SKM-1 (cell line): ENCODE results near the gene CHST8.

Experiments used
- DNase-seq: peaks from one replicate; lab custom pipeline; 2025; ENCODE audit not compliant: unreplicated experiment; lab: John Stamatoyannopoulos, UW

CHST8 gene

DNA sequence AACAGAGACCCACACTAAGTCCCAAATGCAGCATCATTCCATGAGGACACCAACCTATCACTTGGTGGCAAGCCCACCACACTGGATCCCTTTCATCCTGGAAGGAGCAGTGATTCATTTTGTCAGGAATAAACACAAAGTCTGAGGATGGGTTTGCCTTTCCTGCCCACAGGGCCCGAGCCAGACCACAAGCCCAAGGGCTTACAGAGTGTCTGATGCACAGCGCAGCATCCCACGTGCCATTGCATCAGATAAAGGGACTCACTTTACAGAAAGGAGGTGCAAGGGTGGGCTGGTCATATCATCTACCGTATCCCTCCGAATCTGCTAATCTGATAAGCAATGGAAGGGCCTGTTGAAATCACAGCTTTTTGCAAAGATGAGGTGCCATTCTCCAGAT lies 162.7 kb downstream of the CHST8 start:
- no peak for DNase-seq

DNA sequence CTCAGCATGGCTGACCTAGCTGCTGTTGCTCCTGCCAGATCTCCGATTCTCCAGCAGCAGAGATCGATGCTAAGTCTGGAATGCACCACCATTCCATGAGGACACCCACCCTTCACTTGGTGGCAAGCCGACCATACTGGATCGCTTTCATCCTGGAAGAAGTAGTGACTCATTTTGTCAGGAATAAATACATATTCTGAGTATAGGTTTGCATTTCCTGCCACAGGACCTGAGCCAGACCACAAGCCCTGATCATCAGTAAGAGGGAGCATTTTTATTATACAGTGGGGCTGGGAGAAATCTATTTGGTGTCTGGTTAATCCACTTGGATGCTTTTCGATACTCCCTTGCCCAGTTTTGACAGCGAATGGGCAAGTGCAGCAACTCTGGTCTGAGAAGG lies 164.0 kb downstream of the CHST8 start:
- DNase-seq, result no peak

GRCh38 chr19:33788676-33789075 lies 166.9 kb downstream of the CHST8 start:
- DNase-seq, result no peak

DNA sequence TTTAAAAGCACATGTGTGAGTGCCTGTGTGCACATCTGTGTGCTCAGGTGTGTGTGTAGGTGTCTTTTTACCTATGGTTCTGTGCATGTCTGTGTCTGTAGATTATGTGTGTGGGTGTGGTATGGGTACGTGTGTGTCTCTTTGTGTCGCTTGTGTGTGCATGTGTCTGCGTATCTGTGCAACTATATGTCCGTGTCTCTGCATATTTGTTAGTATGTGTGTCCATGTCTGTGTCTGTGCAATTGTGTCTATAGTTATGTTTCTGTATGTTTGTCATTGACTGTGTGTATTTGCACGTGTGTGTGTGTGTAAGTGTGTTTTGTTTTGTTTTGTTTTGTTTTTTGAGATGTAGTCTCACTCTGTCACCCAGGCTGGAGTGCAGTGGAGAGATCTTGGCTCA lies 167.6 kb downstream of the CHST8 start:
- no peak for DNase-seq

DNA sequence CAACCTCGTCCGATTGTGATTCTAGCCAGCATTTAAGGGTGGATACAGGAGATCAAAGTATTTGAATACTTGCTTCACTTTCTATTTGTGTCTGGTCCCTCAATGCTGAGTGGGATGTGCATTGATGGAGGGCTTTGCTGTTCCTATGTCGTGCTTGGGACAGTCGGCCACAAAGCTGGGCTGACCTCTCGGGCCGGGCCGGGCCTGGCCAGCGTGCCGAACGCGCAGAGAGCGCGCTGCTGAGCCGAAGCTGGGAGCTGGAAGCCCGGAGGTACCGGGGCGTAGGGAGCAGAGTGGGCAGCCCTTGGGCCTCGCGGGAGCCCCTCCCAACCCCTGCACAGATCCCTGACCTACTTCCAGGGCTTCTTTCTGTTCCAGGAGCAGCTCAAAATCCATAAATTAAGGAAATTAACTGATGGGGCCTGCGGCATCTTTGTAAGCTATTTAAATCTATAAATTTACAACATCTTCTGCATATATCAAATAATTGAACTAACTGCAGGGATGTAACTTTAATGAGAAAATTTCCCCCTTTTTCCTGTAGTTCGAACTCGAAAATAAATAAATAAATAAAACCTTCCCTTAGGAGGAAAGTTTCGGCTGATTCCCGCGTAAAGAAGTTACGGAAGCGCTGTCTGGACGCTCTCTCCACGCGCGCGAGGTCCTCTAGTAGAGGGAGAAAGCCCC lies 173.1 kb downstream of the CHST8 start:
- DNase-seq, result no peak

- peak; percentile 67 for DNase-seq
Measured at GRCh38 chr19:33795370-33796163, 173.8 kb downstream of the CHST8 start.

DNA sequence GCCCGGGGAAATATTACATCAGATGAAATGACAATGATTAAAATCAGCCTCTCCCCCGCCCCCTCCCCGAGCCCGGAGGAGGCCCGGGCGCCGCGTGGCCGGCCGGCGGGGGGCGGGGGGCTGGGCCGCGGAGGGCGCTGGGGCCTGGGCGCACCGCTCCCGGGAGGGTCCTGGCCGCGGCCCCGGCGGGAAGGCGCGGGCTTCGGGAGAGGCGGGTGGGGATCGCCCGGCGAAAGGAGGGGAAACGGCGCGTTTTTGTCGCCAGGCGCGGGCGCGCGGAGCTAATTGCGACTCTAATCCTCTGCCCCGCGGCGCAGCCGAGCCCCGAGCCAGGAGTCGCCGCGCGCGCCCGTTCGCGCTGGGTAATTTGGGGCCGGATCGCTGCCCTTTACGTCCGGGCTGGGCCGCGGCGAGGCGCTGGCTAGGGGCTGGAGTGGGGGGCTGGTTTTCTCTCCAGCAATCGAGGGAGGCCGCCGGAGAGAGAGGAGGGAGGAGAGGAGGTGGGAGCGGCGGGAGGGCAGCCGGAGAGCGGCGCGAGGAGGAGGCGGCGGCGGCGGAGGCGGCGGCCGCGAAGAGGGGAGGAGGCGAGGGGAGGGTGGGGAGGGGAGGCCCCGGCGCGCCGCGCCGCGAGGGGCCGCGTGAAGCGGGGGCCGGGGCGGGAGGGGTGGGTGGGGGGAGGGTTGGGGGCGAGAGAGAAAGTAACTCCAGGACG lies 174.6 kb downstream of the CHST8 start, which contains the start of gene KCTD15:
Gene KCTD15, plus strand, starts transcription at position 707 of the 712 bp plus-strand sequence. CDS start 3,585 bp downstream, outside the sequence.
- DNase-seq, result no peak

DNA sequence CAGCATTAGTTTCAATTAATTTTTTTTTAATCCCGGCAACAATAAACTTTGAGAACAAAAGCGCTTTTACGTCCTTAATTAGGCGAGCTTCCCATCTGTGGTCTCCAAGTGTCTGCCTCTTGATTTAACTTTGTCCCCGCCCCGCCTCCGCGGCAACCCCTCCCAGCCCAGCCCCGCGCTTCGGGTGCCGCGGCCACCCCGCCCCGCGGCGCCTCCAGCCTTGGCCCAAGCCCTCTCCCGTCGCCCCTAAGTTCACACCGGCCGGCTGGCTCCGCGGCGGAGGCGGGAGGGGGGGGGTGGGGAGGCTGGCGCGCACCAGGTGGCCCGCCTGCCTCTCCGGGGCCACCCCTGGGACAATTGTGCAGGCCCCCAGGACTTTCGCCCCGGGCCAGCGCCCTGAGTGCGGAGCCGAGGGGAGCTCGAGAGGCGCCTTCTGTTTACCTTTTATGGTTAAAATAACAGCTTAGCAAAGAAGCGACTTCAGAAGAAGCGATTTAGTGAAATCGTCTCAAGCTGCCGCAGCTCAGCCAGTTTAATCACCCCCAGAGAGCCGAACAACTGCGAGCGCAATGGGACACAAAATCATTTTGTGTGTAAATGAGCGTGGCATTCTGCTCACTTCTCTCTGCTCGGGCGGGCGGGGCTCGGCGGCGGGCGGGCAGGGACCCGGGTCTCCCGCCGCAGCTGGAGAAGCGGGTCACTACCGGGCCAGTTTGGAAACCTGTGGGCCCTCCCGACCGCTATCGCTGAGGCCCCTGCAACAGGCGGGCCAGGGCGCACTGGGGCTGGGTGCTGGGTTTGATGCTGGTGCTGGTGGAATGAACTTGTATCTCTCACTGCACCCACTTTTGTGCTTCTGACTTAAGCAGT lies 176.3 kb downstream of the CHST8 start:
- no peak for DNase-seq

DNA sequence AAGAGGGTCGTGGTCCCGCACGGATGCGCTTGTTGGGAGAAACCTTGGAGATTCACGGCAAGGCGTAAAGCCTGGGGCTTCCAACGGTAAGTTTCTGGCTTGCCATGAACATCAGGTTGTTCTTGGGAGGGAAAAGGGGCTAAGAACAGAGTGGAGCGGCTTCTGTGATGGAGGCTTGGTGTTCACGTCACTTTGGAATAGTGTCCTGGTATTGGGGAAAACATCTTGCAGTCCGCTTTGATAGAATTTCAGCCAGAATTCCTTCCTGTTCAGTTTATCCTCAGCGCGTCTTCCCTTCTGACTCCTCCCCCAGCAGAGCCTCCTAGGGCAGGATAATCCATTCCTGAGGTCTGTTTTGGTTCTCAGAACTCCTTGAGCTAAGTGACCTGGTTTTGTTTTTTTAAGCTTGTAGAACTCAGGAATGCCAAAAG lies 176.9 kb downstream of the CHST8 start:
- DNase-seq, result no peak

- DNase-seq, result no peak
Measured at GRCh38 chr19:33799476-33799875, 177.7 kb downstream of the CHST8 start.

DNA sequence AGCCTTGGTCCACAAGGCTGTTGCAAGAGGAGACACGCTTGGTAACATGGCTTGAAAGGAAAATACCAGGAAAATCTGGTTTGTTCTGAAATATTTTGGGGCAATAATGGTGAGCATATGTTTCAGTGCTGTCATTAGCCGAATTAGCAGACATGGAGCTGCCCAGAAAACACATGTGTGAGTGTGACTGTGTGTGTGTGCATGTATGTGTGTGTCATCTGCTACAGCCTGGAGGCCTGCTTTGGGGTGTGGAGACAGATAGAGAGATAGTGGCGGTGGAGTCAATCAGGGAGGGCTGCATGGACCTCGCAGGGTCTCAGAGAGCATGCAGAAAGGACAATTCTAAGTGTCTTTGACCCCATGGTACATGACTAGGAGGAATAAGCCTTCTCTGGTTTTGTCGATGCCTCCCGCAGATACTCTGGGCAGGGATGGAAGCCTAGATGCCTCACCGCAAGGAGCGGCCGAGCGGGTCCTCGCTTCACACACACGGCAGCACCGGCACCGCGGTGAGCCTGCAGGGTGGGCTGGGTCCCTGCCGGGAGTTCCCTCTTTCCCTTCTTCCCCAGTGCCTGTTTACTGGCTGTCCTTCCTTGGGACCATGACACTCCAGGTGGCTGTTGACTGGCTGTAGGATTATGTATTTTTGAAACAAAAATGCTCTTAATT lies 178.4 kb downstream of the CHST8 start:
- DNase-seq, result no peak

- no peak for DNase-seq
Measured at GRCh38 chr19:33801411-33801810, 179.7 kb downstream of the CHST8 start.

GRCh38 chr19:33802001-33802400 lies 180.2 kb downstream of the CHST8 start:
- no peak for DNase-seq

DNA sequence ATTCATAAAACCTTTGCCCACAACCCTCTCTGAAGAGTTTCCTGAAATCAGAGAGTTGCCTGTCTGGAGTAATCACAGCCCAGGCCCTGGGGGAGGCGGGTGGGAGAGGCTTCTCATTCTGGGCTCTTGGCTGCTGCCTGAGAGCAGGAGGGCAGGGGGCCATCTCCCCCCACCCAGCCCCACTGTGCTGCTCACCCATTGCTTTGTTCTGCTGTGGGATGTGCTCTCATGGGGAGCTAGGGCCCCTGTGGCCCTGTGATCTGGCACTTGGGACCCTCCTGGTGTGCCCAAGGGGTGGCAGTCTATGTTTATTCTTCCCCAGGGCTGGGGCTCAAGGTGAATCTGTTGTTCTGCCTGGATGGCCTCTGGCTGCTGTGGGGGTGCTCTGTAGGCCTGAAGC lies 181.0 kb downstream of the CHST8 start:
- no peak for DNase-seq

DNA sequence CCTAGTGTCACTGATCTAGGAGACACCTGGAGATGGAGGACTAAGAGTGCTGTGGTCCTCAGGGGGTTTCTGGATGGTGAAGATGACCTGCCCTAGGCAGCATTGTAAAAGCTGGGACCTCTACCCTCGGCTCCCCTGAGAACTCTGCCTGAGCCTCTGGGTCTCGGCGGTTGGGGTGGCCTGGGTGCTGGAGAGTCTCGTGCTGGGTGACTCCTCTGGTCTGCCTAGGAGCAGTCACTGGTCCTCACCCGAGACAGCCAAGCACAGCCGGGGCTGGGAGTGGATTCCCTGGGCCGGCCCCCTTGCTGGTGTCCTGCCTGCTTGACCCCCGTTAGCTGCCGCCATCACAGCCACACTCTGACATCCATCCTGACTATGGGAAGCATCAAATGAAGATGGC lies 181.6 kb downstream of the CHST8 start:
- DNase-seq, result no peak

DNA sequence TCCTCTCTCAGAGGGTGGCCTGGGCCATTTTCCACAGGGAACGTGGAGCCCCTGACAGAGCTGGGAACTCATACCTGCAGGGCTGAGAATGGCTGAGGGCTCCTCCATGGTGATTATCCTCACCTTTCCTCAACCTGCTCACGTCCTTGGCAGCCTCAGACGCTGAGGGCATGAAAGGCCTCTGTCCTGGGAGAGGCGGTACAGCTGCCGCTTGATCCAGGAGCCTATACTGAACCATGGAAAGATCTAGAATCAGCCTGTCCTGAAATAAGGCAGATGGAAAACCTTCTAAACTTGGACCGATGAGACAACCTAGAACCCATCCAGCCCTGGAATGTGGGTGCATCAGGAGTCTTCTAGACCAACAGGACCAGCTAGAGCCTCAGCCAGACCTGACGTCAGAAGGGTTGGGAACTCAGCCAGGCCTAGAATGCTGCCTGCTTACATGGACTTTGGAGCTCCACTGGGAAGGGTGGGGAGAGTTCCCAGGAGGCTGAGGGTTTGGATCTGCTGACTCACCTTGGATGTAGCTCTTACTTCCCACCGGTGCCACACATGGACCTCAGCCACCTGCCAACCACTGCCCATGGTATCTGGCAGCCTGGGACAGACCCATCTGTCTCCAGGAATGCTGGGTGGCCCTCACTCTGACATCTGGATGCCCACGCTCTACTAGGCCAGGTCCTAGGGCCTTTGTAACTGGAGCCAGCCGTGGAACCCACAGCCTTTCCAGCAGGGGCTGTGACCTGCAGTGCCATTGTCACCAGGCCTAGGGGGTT lies 182.5 kb downstream of the CHST8 start:
- no peak for DNase-seq

DNA sequence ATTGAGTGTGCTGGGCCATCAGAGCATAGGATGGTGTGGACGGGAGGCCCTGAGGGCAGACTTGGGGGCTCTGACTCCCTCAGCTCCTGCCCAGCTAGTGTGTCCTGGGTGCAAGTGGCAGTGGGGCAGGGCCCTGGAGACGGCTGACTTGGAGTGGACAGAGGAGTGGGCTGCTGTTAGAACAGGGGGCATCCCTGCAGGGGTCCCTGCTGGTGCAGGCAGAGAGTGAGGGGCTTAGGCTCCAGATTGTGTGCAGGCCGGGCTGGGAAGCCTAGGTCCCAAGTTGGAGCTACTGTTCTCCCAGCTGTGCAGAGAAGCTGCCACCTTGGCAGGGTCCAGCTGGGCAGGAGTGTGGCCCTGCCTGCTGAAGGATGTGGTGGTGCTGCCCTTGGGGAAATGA lies 183.6 kb downstream of the CHST8 start:
- no peak for DNase-seq

- no peak for DNase-seq
Measured at GRCh38 chr19:33805840-33806433, 184.2 kb downstream of the CHST8 start.

DNA sequence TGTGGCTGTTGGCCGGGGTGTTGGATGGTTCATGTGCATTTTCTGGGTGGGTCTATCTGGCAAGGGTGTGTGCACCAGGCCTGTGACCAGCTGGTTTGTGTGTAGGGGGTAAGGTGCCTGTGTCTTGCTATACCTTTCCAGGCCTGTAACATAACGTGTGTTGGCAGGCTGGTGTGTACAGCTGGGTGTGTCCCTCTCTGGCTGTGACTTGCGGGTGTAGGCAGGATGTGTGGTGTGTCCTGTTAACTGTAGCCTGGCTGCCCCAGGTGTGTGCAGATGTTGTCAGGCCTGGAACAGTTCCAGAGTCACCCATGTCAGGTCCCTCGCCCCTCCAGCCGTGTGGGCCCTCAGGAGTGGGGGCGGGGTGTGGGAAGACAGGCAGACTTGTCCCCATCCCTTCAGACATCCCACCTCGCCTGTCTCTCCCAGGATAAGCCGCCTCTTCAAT lies 184.7 kb downstream of the CHST8 start:
- no peak for DNase-seq
